Measurements from ENCODE around the gene CKMT2.

The CKMT2 gene

DNA sequence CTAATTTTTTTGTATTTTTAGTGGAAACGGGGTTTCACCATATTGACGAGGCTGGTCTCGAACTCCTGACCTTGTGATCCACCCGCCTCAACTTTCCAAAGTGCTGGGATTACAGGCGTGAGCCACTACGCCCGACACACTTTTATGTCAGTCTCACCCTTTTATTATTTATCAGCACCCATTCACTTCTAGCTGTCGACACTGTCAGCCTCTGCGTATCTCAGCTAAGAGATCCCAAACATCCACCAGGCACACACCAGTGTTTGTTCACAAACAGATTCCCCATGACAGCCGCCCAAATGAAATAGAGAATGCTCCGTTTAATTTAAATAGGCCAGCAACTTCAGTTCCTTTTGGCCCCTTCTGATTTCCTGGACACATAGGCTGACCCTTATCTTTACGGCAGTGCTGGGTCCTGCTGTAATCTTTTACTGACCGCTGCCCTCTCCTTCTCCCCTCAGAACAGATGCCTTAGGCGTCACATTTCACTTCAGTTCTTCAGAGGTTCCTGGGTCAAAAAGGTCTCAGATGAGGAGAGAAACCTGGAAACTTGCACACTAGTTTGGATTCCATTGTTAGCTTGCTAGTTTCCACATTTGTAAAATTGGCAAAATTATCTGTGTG is 43.1 kb upstream of the CKMT2 start:
- Histone ChIP-seq H3K36me3 (ENCODE audit: control insufficient read depth, insufficient read depth, low read length) (no peaks in the 10 kb centered on the region), H3K4me3 (replicated peaks; ENCODE audit: low read depth, low read length) (no peak overlapping the region), H3K27me3 (replicated peaks; ENCODE audit: control insufficient read depth, insufficient read depth, low read length) (no peaks in the 10 kb centered on the region)
- TF ChIP-seq, protein P1, sequence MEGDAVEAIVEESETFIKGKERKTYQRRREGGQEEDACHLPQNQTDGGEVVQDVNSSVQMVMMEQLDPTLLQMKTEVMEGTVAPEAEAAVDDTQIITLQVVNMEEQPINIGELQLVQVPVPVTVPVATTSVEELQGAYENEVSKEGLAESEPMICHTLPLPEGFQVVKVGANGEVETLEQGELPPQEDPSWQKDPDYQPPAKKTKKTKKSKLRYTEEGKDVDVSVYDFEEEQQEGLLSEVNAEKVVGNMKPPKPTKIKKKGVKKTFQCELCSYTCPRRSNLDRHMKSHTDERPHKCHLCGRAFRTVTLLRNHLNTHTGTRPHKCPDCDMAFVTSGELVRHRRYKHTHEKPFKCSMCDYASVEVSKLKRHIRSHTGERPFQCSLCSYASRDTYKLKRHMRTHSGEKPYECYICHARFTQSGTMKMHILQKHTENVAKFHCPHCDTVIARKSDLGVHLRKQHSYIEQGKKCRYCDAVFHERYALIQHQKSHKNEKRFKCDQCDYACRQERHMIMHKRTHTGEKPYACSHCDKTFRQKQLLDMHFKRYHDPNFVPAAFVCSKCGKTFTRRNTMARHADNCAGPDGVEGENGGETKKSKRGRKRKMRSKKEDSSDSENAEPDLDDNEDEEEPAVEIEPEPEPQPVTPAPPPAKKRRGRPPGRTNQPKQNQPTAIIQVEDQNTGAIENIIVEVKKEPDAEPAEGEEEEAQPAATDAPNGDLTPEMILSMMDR (IDR thresholded peaks at IDR 0.05; ENCODE audit: insufficient read depth, low read length, poor library complexity, severe bottlenecking): no peak
- DNase-seq (ENCODE audit: extremely low read depth, insufficient read length): no peak

DNA sequence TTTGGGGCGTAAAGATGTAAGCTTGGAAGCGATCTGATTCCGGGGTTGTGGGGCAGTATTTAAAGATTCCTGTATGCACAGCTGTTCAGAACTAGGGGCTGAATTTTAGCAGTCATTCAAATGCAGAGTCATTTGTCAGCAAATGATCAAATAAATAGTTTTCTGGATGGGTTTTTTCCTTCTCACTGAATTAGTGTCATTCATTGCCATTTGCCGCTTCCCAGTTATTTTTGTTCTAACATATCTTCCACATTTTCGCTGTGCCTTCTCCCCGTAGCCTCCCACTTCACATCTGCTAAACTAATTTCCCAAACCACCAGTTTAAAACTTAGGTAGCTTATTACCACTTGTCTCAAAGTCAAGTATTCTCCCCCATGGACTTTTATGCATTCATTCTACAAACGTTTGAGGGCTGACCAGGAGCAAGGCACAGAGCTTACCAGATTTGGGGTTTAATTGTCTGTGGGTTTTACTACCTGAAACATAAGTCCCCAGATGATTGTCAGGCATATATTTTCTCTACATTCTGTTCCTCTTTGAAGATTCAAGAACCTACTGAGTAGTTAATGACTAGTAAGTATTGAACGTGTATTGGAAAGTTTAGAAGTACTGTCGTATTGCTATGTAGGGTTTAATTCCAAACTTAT is 41.3 kb upstream of the CKMT2 start:
- Histone ChIP-seq H3K27me3 (replicated peaks; ENCODE audit: control insufficient read depth, insufficient read depth, low read length) (no peaks in the 10 kb centered on the region), H3K4me3 (replicated peaks; ENCODE audit: low read depth, low read length) (no peak overlapping the region), H3K36me3 (ENCODE audit: control insufficient read depth, insufficient read depth, low read length) (no peaks in the 10 kb centered on the region)
- TF ChIP-seq, protein P1 (IDR thresholded peaks at IDR 0.05; ENCODE audit: insufficient read depth, low read length, poor library complexity, severe bottlenecking): no peak
- no peak for DNase-seq (ENCODE audit: extremely low read depth, insufficient read length)

DNA sequence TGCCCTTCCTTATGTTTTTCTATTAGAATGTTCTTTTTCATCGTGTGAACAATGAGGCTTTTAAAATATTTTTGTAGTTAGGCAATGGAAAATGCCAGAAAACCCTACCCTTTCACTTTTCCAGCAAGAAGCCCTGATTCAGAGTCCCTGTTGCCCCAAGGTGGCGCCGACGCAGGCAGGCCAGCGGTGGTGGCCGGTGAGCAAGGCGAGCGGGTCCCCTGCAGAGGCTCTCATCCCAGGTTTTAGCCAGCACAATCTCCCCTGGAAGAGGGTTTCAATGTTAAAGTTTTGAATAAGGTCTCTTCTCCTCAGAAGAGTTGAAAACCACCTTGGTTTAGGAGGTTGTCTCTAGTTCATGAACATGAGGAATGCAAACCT is 40.8 kb upstream of the CKMT2 start:
- no peaks in the 10 kb centered on the region for H3K36me3 ChIP-seq (ENCODE audit: control insufficient read depth, insufficient read depth, low read length)
- H3K4me3 ChIP-seq (replicated peaks; ENCODE audit: low read depth, low read length): no peak overlapping the region
- TF ChIP-seq, protein P1 (IDR thresholded peaks at IDR 0.05; ENCODE audit: insufficient read depth, low read length, poor library complexity, severe bottlenecking): no peak
- H3K27me3 ChIP-seq (replicated peaks; ENCODE audit: control insufficient read depth, insufficient read depth, low read length): no peaks in the 10 kb centered on the region
- DNase-seq (ENCODE audit: extremely low read depth, insufficient read length): no peak

GRCh38 chr5:81194633-81195334 is 38.3 kb upstream of the CKMT2 start:
- no peak overlapping the region for H3K4me3 ChIP-seq (replicated peaks; ENCODE audit: low read depth, low read length)
- TF ChIP-seq, protein P1 (IDR thresholded peaks at IDR 0.05; ENCODE audit: insufficient read depth, low read length, poor library complexity, severe bottlenecking): peak; percentile 95
- peak; percentile 71 for DNase-seq (ENCODE audit: extremely low read depth, insufficient read length)

DNA sequence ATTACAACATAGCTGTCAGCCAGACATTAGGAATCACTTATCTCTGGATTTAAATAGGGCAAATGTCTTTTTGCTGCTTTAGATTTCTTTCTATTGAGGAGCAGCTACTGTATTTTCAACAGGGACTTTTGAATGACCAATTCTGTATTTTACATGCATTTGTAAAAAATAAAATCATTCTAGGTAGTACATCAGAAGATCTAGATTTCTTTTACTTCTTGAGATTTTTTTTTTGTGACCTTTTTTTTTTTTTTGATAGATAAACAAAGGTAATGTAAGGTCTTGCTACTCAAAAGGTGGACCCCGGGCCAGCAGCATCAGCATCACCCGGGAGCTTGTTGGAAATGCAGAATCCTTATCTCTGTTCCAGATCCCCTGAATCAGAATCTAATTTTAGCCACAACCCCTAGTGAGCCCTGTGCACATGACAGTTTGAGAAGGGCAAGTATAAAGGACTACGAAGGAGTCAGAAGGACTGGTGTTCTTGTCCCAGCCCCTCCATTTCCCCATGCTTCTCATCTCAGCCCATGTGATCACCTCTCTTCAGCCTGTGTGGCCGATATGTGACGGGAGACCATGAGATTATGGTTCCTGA is 37.7 kb upstream of the CKMT2 start:
- DNase-seq (ENCODE audit: extremely low read depth, insufficient read length): no peak
- Histone ChIP-seq H3K36me3 (ENCODE audit: control insufficient read depth, insufficient read depth, low read length) (no peaks in the 10 kb centered on the region), H3K27me3 (replicated peaks; ENCODE audit: control insufficient read depth, insufficient read depth, low read length) (no peaks in the 10 kb centered on the region), H3K4me3 (replicated peaks; ENCODE audit: low read depth, low read length) (no peak overlapping the region)
- TF ChIP-seq, protein P1 (IDR thresholded peaks at IDR 0.05; ENCODE audit: insufficient read depth, low read length, poor library complexity, severe bottlenecking): no peak

More at GRCh38 chr5:81194633-81195334, 38.3 kb upstream of the CKMT2 start:
- no peaks in the 10 kb centered on the region for H3K36me3 ChIP-seq (ENCODE audit: control insufficient read depth, insufficient read depth, low read length)
- no peaks in the 10 kb centered on the region for H3K27me3 ChIP-seq (replicated peaks; ENCODE audit: control insufficient read depth, insufficient read depth, low read length)

Data from GM06990 (cell line).